NCI-H446 (cell line): ENCODE results near the gene CAMTA1.

Experiments
- DNase-seq, 2 experiments: peaks; one replicate each; lab custom pipeline; 2025; lab: John Stamatoyannopoulos, UW

Gene CAMTA1

GRCh38 chr1:7229186-7229585, 443.9 kb downstream of the CAMTA1 start:
- DNase-seq: no peak

DNA sequence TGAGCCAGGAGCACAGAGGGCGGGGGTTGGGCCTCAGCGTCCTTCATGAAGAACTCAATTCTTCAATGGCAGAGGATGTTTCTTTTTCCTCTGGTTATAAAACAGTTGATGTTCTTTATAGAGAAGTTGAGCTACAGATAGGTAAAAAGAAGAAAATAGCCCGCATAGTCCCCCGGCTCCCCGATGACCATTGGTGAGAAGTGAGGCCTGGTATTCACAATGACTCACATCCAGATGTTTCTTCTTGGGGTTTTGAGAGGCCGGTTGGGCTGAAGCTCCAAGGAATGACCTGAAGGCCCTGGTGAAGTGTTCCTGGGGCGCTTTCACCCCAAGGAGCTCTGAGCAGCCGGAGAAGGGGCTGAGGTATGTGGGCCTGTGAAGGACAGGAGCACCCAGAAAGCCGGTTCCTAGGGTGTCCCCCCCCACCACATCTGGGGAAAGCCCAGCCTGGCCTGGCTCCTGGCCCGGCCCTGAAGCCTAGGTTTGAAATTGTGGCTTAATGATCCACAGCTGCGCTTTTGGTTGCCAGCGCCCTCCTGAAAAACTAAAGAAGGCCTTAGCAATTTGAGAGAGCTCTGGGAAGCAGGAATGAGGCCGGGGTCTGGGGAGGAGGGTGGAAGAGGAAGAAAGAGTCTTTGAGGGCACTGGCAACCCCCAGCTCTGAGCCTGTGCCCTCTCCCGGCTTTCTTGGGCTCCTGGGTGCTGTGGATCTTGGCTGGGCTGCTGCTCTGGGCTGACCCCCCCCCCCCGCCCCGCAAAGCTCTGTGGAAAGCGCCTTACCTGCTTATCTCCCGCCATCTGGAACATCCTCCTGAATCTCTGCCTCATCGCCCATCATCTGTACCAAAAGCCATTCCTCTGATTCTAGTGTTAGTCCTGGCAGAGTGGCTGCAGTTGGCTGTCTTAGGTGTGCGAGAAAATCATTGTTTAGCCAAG, 444.7 kb downstream of the CAMTA1 start:
- no peak for DNase-seq

DNA sequence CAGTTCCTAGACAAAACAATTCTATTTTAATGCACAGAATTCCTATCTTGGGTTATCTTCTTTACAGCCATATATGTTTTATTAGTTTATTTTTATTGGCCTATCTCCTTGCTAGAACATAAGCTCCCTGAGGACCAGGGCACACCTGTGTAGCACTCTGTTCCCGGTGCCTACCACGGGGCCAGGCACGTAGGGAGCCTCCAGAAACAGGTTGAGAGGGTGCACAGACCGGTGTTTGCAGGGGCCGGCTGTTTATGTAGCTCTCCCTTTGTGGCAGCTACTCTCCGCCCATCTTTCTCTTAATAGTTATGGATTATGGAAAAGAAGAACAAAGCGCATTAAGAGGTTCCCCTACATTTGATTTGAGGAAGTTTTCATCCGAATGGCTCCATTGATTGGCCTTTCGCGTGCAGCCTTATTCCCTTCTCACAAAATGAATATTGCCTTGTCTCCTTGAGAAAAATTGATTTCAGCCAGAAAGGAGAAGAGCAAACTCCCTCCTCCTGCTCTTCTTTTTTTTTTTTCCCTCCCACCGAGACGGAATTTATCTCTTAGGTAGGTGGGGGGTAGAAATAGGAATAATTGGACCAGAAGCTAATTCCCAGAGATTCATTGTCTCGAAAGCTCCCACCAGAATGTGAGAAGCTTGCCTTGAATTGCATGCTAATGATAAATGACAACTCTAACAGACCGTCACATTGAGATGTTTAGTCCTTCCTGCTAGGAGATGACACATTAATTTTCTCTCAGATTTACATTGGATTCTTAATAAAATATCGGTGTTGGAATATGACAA, 447.4 kb downstream of the CAMTA1 start:
- no peak for DNase-seq

DNA sequence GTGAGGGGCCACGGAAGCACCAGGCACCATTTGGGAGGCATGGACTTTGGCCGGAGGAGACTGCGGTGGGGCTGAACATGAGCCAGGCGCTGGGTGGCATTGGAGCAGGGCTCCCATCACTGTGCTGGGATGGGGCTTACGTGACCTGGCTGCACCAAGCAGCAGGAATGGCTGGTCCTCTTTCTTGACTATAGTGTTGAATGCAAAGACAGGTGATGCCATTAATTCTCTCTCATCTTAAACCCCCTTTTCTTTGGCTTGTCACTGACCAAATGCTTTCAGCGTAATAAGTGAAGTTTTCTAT, 447.9 kb downstream of the CAMTA1 start:
- DNase-seq: no peak

GRCh38 chr1:7233646-7234470, 448.6 kb downstream of the CAMTA1 start:
- no peak for DNase-seq

GRCh38 chr1:7234471-7234755, 449.2 kb downstream of the CAMTA1 start:
- no peak for DNase-seq

- no peak for DNase-seq
Measured at GRCh38 chr1:7235871-7236517, 450.7 kb downstream of the CAMTA1 start.

- DNase-seq: no peak
Measured at GRCh38 chr1:7236844-7237515, 451.7 kb downstream of the CAMTA1 start.

DNA sequence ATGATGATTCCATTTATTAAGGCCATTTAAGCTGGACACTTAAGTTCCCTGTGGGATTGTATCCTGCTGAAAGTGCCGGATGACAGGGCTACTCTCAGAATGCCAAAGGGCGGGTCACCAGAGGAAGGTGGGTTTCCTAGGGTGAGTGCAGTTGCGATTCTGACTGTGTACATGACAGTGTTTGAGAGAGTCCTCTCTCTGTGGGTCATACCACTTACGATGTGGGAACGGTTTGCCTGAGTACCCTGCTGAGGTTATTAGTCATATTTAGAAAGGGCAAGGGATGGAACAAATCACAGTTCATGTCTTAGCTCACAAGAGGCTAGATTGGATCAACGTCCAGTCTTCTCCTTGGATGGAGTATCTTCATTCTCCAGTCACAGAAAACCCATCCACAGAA, 461.9 kb downstream of the CAMTA1 start:
- no peak for DNase-seq

DNA sequence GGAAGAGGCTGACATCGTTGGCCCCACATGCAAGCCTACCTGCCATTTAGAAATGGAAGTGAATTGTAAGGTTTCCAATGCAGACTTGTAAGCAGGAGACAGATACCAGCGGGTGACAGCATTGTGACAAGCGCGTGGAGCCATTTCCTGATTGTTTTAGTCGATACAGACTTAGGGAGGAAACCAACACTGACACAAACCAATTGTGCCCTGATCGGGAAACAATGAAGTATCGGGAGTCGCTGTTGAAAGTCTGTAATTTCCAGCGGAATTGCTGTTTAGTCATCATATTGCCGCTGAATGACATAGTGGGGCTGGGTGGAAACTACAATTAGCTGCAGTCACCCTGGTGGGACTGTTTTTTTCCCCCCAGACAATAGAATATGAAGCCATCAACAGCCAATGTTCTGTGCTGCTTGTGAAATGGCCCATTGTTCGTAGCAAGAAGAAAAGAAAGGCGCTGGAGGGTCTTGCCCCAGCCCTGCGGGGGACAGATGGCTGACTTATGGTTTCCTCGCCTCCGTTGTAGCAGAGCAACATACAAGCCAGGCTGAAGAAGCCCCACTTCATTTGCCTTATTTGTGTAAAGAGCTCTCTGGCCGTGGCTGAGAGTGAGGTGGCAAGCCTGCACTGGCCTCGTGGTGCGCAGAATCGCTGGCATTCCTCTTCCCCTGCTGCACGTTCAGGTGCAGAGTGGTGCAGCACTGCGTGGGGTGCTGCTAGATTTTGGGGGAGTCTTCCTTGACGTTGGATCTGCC, 462.7 kb downstream of the CAMTA1 start:
- no peak for DNase-seq

GRCh38 chr1:7248549-7249199, 463.4 kb downstream of the CAMTA1 start:
- no peak for DNase-seq

- DNase-seq: no peak
Measured at GRCh38 chr1:7249516-7249915, 464.3 kb downstream of the CAMTA1 start.

GRCh38 chr1:7250176-7250575, 464.9 kb downstream of the CAMTA1 start:
- no peak for DNase-seq

DNA sequence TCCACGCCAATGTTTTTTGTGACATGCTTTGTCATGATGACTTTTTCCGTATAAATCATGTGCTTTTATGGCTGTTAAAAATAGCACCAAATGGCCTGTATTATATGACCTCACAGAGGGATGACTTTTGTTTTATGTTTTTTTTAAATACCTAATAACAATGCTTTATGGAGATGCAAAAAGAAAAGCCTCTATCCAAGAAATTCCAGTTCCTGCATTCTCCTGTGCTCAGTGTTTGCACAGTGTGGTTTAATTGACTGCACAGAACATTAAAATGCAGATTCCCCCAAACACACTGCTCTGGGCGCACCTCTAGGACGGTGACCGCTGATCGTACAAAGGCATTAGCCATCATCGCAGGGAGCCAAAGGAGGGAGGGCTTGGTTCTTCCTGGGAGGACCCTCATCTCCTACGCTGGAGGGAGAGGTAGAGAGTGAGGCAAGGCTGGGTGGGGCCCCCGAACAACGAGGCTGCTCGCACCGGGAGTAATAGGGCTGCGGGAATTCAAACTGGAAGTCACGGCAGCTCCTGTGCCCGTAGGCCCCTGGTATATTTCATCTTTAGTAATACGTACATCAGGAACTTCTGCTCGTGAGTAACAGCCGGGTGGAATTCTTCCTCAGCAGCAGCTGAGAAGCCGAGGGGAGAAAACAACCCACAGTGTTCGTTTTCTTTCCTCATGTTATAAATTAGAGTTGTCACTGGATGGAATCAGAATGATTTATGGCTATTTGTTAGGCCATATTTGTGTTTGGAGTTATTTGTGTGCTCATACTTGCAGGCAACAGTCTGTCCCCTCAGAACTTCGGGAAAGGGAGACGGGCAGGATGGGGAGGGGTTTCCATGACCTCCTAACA, 465.6 kb downstream of the CAMTA1 start:
- DNase-seq: no peak

DNA sequence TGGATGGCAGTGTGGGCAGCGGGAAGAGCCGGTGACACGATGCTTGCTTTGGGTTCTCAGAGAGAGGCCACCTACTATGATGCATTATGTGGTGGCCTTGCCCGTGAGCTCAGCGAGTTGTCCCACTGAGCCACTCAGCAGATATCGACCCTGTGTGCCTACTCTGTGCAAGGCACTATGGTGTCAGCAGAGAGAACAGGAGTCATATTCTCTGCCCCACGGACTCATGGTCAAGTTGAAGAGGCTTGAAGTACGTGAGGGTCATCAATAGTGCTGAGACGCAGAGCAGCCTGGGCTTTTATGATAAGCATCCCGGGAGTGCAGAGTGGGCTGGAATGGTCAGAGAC, 466.2 kb downstream of the CAMTA1 start:
- DNase-seq: no peak

DNA sequence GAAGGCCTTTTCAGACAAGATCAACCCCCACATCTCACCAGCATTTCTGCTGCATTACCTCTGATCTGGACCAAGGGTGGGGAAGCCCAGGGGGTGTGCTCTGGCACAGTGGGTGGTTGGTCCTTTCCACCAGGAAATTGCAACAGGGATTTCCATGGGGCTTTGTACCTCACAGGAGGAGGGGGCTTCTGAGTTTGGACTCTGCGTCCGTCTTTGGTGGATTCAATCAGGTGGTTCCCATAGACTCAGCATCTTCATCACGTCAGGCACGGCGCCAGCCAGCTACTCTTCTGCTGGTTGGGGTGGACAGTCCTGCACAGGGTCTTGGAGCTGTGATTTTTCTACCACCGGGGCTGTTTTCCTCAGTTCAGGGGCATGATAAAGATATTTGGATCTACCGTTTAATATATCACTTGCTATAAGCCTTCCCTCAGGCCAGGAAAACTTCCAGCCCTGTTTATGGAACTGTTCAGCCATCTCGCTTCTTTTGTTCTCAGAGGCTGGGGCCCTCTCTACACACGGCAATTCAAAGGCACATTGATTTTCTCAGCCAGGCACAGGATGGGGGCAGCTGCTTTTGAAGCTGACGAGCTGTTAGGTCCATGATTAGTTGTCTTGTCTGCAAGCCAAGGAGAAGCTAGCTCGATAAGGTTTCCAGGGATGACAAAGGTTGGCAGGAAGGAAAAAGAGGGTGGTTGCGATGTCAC, 467.3 kb downstream of the CAMTA1 start:
- DNase-seq: no peak

GRCh38 chr1:7253118-7253480, 467.8 kb downstream of the CAMTA1 start:
- DNase-seq: no peak

DNA sequence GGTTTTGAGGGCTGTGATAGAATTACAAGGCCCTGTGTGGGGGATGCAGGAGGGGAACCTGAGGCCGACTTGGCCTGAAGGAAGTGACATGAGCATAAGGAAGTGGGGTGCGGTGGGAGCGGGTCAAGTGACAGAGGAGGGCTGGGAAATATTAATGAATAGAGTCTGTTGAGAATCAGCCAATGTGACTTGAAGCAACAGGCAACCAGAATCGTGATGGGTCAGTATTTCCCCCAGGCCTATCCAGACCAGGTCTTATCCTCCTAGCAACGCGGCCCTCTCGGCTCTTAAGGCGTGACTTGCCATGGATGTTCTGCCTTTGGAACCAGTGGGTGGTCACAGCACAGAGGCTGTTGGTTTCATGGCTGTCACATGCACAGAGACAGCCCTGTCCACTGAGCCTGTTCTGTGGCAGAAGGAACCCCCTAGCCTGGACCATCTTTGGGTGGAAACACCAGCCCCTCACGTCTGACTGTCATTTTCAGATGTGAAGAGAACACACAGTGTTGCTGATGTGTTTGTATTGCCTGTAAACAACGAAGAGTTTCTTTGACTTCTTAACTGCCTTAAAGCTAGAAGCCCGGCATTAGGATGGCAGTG, 468.8 kb downstream of the CAMTA1 start:
- DNase-seq: no peak
